Stimulated activated CD4-positive, alpha-beta T cell treated with anti-CD3 and anti-CD28 coated beads, Interleukin-1b, Interleukin-23, amount 100 ng/mL, for 24 hours (primary cell): Measurements from ENCODE around the gene HS6ST2.

Source experiments
- DNase-seq, 4 experiments: peaks; one replicate each; pipeline ENCODE4 v3.0.0-alpha.2; 2020; ENCODE audit warnings: low read depth in 4 of 4, low spot score in 1 of 4

Gene HS6ST2

DNA sequence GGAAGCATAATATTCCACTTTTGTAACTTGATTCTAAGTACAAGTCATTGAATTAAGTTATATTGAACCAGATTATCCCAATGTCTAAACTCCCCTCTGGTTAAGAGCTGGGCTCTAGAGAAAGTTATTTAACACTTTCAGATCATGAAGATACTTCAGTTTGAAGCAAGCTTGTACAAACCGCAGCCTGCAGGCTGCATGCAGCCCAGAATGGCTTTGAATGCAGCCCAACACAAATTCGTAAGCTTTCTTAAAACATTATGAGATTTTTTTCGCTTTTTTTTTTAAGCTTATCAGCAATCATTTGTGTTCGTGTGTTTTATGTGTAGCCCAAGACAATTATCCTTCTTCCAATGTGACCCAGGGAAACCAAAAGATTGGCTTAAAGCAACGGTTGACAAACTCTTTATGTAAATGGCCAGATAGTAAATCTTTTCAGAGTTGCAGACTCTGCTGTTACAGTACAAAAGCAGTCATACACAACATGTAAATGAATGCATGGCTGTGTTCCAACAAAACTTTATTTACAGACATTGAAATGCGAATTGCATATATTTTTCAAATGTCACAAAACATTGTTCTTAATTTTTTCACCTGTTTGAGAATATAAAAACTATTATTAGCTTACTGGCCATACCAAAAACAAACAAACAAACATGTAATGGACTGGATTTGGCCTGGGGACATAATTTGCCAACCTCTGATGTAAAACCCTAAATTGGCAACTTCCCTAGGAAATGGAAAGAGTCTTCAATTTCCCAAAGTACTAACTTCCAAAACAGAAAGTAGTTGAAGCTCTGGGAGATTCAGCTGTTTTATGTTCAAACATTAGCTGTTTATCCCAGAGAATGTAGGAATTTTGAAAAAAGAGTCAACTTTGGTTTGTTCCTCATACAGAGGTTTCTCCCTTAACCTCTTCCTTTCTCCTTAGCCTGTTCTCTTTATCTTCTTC is 268.5 kb downstream of the HS6ST2 start:
- no peak for DNase-seq

DNA sequence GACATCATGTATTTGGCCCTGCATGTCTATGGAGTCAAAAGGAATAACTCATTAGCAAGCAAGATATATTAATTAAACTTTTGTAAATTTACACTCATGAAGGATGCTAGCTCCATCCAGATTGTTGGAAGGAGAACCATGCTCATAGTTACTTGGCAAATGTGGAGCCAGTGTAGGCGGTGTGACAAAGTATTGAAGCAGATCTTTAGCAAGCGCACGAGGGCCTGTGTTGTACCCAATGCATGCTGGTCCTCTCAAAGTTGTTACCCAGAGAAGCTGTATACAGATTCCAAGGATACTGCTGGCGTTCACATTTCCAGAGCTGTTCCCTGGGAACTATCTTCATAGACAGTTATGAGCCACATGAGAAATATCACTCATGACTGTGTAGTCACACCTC is 273.2 kb downstream of the HS6ST2 start:
- DNase-seq = no peak

DNA sequence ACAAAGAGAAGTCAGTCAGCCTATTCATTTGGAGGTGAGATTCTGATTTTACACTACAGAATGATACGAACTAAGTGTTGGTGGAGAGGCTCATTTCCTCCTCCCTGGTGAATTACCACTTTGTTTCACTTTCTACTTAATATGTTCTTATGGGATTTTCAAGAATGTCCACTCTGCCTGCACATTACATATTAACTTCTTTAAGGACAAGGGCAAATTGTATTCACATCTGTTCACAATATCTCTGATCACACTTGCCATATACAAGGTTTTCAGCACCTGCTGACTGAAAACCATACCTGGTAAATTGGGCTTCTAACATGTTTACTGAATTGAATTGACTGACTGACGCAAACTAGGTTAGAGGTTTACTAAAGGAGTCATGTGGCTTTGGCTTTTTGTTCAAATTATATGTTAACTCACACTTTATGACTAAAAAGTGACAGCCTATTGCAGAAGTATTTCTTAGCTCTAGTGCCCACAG is 281.2 kb downstream of the HS6ST2 start:
- DNase-seq = no peak

DNA sequence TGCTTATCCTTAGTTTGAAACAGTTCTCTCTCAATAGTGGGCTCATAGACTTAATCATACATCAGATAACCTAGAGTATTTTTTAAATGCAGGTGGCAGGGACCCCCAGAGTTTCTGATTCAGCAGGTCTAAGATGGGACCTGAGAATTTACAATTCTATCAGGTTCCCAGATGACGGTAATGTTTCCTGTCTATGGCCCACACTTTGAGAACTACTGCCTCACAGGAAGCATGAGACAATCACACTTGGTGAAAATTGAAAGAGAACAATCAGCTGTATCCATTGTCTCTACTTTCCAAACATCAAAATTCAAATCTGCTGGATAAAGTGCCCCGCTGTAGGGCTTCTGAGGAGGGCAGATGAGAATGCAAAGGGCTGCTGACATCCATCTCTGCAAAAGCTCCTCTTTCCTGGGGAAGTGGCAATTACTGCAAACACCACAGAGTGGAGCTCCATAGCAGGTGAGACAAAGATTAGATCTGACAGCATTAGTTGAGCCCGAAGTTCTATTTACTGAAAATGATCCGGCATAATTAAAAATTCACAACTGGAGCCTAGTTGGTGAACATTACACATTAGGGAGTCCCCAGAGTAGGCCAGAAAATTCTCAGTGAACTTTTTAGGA is 281.8 kb downstream of the HS6ST2 start:
- no peak for DNase-seq

DNA sequence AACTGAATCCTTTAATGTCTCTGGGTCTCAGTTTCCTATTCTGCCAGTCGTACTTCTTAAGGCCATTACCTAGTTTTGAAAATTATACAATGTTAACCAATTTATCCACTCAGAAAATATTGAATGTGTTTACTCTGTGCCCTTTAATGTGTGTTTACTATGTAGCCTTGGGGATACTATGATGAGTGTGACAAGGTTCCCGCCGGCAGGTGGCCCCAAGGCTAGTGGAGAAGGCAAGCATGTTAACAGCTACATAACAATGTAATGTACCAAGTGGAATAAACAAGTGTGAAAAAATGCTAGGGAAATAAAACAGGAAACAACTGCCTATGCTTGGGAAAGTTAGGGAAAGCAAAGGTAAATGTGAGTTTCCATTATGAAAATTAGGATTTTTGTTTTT is 282.3 kb downstream of the HS6ST2 start:
- no peak for DNase-seq

DNA sequence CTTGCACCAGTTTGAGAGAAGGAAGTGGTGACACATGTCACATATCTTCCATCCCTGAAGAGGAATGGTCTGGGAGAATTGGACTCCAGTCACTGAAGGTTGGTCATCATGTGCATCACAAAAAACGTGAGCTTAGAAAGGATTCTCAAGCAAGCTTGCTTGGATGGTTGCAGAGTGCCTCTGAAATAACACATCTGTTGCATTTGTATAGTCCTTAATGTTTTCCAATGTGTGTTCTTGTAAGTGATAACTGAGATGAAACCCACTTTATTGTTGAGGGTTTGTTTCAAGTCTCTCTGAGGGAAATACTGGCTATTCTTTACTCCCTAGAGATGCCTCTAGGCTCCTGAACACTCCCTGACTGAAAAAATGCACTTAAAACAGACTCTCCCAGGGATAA is 285.1 kb downstream of the HS6ST2 start:
- no peak for DNase-seq

DNA sequence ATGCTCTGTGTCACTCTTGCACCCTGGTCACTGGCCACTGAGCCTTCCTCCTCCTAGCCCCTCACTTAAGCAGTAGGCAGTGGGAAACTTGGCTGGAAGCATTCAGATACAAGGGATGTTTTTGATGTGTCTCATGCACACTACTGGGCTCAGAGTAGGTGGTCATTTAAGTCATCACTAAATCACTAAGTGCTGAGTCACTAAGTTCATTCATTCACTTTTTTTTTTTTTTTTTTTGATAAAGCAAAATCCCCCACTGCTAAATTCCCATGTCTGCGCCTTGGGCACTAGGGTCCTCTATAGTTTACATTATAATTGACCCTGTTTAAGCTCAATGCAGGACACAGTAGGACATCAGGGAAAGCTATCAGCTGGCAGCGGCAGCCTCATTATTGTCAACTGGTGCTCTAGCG is 287.2 kb downstream of the HS6ST2 start:
- DNase-seq = no peak

DNA sequence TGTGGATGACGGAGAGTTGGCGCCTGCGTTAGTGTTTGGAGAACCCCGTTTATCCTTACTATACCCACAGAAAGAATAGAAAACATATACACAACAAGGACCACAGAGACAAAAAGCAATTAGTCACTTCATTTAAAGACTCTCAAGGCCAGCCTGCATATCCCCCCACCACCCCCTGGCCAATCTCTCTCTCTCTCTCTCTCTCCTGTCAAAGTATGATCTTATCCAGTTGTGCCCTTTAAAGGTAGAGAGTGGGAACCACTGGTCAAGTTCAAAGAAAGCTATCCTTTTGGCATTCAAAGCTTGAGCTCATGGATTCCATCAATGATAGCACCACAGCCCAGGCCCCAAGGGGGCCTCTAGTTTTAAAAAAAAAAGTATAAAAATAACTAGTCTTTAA is 289.3 kb downstream of the HS6ST2 start:
- no peak for DNase-seq

DNA sequence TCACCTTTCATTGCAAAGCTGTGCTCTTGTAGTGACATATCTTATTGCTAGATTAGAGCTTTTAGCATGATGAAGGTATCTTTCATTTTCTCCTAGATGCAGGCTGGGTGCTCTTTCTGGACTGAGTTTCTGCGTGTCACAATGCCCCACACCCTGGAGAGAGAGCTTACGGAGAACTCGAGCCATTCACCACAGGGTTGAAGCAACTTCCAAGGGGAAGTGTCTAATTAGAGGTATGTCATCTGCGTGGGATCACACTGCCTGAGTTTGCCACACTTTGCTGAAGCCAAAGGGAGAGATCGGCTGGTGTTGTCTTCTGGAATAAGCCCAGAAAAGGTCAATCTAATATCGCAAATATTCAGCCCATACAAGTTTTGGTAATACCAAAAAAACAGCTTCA is 290.3 kb downstream of the HS6ST2 start:
- no peak for DNase-seq

DNA sequence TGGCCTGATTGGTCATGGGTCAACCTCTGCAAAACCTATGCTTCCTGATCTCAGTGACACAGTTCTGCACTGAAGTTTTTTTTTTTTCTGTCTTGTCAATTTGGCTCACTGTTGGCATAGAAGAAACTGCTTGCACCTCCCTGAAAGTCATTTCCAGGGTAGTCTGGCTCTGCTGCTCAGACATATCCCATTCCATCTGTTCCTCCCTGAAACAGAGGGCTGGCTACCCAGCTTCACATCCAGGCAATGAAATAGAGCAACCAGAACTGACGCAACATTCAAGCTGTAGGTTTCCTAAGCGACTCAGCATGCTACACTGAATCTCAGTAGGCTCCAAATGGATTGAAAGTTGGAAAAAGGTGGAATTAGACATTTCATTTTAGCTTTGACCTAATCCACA is 292.8 kb downstream of the HS6ST2 start:
- no peak for DNase-seq

DNA sequence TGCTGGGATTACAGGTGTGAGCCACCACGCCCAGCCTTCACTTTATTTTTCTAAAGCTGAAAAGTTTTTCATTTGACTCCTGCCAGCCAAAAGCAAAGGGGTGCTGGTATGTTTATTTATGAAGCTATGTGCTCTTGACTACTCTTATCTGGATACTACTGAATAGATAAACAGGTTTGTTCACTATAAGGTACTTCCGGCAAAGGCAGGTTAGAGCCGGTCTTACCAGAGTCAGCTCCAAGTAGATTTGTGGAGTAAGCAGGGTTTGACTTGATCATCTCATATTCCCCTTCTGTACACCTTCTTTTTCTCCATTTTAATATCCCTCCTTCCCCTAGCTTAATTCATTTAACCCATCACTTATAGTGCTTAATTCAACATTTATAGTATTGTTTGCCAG is 294.2 kb downstream of the HS6ST2 start:
- no peak for DNase-seq

DNA sequence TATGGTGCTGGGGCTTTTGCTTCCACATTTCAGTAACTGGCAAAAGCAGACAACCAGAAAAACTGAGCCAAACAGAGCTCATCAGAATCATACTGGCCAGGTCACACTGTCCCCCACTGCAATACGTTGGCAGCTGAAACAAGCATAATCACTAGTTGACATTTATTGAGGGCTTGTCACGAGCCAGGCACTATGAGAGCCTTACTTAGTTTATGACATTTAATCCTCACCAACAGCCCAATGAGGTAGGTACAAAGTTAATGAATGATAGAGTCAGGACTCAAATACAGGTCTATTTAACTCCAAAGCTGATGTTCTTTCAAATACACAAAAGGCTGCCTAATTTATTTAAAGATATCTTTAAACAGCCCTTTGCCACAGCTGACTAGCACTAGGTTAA is 295.6 kb downstream of the HS6ST2 start:
- DNase-seq = no peak

DNA sequence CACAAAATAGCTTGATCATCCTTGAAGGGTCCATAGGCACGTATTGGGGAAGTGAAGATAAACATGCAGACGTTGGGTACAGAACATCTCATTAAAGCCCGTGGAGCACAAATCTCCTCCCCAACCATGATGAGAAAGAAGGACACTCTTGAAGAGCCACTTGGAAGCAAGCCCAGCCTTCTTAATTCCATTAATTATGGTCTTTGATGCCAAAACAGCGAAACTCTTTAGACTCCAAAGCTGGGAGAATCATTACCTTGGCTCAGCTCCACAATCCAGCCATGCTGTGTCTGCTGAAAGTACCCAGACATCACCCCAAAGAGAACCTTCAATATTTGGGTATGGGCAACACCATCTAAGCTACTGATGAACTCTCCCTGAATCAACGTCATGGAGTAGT is 300.6 kb downstream of the HS6ST2 start:
- DNase-seq = no peak

DNA sequence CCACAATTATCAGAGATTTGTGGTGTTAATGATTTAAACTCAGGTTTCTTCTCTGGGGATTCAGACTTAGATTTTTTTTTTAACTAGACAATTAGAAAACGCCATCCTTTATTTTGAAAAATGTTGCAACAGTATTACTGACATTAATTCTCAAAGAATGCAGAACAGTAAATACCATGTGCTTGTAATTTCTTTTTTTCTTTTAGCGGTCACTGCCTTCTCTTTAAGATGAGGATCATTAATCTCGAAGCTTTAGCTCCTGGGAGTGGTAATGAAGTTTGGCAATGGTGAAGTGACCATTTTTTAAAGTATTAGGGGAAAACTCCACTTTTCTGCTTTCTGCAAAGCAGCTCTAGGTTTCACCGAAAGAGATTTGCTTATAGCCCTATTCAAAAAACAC is 305.6 kb downstream of the HS6ST2 start:
- no peak for DNase-seq

DNA sequence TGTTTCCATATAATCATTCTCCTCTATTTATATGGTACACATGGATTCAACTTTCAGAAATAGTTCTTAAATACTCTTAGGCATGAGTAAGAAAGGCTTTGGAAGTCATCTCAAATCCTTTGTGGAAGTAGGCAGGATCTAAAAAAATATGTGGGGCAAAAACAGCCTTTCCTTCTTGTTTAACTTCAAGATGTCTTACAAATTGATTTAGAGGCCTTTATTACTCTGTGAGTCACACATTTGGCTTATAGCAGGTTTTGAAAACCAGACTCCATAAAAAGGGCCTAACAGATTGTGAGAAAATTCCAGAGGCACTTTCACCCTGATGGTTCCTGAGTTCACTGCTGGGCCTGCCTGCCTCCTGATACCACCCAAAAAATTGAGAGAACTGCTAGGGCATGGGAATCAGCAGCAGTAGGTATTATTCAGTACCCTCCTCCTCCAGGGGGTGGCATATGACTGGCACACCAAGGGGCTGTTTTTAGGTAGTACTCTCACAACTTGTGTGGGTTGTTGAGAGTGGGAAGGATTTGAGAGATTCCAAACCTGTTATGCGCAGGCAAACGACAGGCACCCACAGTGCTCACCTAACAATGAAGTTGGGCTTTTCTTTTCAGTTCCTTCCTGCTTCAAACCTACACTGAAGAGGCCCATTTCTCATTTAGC is 306.9 kb downstream of the HS6ST2 start:
- DNase-seq = no peak

DNA sequence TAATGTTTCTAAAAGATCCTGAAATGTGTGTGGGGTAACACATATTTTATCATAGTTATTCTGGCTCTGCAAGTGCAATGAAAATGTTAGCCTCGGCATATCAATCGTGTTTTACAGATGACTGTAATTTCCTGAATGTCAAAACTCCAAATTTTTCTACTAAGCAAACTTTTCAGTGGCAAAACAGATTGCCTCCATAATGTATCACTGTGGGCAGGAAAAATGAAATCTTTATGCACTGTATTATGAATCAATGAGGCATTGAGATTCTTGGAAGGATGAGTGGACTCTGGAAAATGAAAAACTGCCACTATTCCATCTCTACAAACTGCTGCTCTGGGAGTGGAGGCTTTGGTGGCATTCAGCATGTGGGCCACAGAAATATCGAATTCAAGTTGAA is 309.5 kb downstream of the HS6ST2 start:
- DNase-seq = no peak

DNA sequence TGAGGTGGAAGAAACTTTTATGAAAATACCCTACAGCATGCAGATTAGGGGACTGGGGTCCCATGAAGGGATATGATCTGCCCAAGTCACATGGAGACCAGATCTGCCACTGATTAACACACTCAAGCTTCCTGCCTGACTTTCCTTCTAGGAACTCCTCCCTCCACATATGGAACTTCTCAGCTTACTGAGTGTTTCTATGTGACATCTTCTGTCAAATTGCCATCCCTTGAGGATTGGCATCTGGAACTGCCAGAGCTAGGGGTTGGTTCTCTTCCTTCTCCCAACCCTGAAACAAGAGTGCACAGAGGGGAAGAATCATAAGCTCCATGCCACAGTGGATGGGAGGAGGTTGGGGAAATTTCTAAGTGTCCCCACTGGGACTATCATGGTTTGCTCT is 319.0 kb downstream of the HS6ST2 start:
- no peak for DNase-seq

DNA sequence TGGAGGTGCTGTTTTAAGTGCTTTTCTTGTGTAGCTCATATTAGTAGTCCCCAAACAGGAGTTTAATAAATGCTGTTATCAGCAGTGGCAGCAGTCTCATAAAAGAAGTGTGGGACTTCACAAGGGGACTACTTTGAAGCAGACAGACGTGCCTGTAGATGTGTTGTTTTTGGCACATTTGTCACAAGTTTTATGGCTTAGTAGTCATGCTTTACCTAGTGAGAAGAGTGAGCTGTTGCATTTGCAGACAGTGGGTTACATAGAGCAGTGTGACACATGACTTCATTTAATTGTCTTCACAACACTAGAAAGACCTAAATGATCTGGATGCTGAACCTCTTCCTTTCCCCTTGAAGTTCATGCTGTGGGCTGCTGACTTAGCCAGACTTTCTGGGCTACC is 320.1 kb downstream of the HS6ST2 start:
- no peak for DNase-seq

DNA sequence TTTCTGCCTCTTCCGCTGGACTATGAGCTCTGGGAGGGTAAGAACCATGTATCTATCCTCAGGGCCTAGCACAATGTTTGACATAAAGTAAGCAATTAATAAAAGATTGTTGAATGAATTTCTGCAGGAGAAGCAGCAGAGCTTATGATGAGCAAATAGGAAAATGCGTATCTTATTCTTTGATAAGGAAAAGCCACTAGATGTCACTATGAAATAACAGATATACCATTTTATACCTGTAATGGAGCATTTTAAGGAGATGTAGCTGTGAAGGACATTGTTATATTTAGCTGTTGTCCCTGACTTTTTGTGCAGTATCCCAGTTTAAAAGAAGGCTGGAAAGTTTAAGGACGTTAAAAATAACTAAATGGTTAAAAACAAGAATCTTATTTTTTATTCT is 322.3 kb downstream of the HS6ST2 start:
- DNase-seq = no peak

DNA sequence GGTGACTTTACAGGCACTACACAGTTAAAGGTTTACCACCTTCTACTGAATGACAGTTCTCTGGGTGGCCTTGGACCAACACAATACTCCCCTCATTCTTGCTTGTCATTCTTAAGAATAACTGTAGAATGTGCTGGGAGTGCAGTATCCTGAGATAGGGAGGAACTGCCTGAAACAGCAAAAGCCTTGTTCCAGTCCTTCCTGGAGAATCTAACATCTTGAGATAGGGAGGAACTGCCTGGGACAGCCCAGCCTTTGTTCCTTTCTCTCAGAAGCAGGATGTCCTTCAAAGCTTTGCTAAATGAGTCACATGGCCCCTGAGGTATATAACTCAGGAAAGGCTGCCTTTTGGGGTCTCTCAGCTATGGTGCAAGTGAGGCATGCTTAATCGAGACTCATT is 323.9 kb downstream of the HS6ST2 start:
- no peak for DNase-seq

DNA sequence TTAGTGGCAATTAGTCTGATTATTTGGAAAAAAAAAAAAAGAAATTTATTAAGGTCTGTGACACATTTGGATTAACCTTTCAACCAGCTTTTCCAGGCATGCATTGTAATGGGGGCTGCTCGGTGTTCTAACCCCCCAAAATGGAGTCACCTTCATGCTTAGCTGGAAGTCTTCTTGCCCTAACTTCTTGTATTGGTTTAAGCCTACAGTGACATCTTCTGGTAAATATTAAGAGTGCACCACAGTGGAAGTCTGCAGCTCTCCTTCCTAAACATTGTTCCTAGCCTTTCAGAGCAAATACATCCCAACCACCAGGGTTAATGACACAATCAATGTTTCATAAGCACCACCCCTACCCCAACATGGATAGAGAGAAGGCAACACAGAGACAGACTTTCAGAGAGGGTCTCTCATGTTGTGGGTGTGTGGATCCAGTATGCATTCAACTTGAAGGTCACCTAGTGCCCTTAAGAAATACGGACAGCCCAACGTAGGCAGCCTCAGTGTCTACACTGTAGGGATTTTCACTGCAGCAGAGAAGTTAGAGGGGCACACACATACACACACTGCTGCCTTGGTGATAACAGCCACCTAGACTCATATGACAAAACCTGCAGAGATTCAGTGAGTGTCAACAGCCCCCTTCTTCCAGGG is 326.7 kb downstream of the HS6ST2 start:
- DNase-seq = no peak

DNA sequence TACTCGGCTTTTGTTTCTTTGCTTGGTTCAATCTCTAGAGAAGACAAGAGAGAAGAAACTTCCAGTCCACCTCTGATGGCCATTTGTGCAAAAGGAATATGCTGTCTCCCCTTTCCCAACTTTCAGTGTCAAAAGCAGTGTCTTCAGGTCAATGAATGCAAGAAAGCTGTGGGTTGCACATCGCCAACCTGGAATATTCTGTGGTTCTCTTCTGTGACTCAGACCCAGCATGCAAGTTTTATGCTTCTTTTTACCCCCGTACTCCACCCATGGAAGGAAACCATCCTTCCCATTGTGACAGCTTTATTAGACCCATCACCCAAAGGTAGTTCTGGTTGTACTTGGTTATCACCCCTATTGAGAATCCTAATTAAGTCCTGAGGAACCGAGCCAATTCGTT is 334.0 kb downstream of the HS6ST2 start:
- no peak for DNase-seq
